BLaER1 (cell line): ENCODE data around the gene NLRC3.

Experiments used
- H3K27ac ChIP-seq: shearing (Covaris generic); formaldehyde crosslinking; 2 replicates; pipeline ENCODE4 v1.8.1; 2022
- H3K27me3 ChIP-seq: shearing (Covaris generic); formaldehyde crosslinking; 2 replicates; pipeline ENCODE4 v1.8.1; 2022
- H3K36me3 ChIP-seq: shearing (Covaris generic); formaldehyde crosslinking; 2 replicates; pipeline ENCODE4 v1.8.1; 2022
- H3K4me1 ChIP-seq: shearing (Covaris generic); formaldehyde crosslinking; 2 replicates; pipeline ENCODE4 v1.8.1; 2022
- H3K4me2 ChIP-seq: shearing (Covaris generic); formaldehyde crosslinking; 2 replicates; pipeline ENCODE4 v1.8.1; 2022
- H3K4me3 ChIP-seq: shearing (Covaris generic); formaldehyde crosslinking; 2 replicates; pipeline ENCODE4 v1.8.1; 2022
- H3K9ac ChIP-seq: shearing (Covaris generic); formaldehyde crosslinking; 2 replicates; pipeline ENCODE4 v1.8.1; 2022
- H3K9me3 ChIP-seq: shearing (Covaris generic); formaldehyde crosslinking; 2 replicates; pipeline ENCODE4 v1.8.1; 2022
- H4K20me1 ChIP-seq: shearing (Covaris generic); formaldehyde crosslinking; 2 replicates; pipeline ENCODE4 v1.8.1; 2022
- Cebpa-rat ChIP-seq: shearing (Covaris generic); IDR thresholded peaks from 2 replicates; pipeline ENCODE4 v1.8.1; 2022

Gene NLRC3

GRCh38 chr16:3573146-3573815, 3.9 kb downstream of the NLRC3 start:
- H3K4me2 ChIP-seq = no peak overlapping the region
- peaks cover 33% of the 10 kb centered on the region for H3K36me3 ChIP-seq
- H3K27ac ChIP-seq = no peak overlapping the region
- no peak for TF ChIP-seq Cebpa-rat
- H4K20me1 ChIP-seq = 0 out of 2 replicates have a peak, but pooled peaks cover 2% of the 10 kb centered on the region
- H3K9ac ChIP-seq = no peak overlapping the region
- H3K4me3 ChIP-seq = no peak overlapping the region
- H3K4me1 ChIP-seq = peaks cover 41% of the 10 kb centered on the region
- peaks cover 22% of the 10 kb centered on the region for H3K9me3 ChIP-seq
- H3K27me3 ChIP-seq = no peaks in the 10 kb centered on the region

- no peak for TF ChIP-seq Cebpa-rat
- peaks cover 14% of the 10 kb centered on the region for H3K4me1 ChIP-seq
- 0 out of 2 replicates have a peak, but pooled peaks cover 4% of the 10 kb centered on the region for H4K20me1 ChIP-seq
- no peaks in the 10 kb centered on the region for H3K27me3 ChIP-seq
- H3K36me3 ChIP-seq = peaks cover 59% of the 10 kb centered on the region
- no peak overlapping the region for H3K4me2 ChIP-seq
- no peak overlapping the region for H3K9ac ChIP-seq
- H3K9me3 ChIP-seq = peaks cover 22% of the 10 kb centered on the region
- H3K27ac ChIP-seq = no peak overlapping the region
- no peak overlapping the region for H3K4me3 ChIP-seq
Observed at GRCh38 chr16:3570420-3571062, 6.7 kb downstream of the NLRC3 start.

GRCh38 chr16:3569851-3570250, 7.4 kb downstream of the NLRC3 start:
- no peaks in the 10 kb centered on the region for H3K27me3 ChIP-seq
- peaks cover 22% of the 10 kb centered on the region for H3K9me3 ChIP-seq
- H3K36me3 ChIP-seq = peaks cover 66% of the 10 kb centered on the region
- no peak overlapping the region for H3K9ac ChIP-seq
- peaks cover 7% of the 10 kb centered on the region; the same call in 1 of the 2 replicates for H3K4me1 ChIP-seq
- H4K20me1 ChIP-seq = 0 out of 2 replicates have a peak, but pooled peaks cover 4% of the 10 kb centered on the region
- no peak for TF ChIP-seq Cebpa-rat
- H3K4me3 ChIP-seq = no peak overlapping the region
- H3K4me2 ChIP-seq = no peak overlapping the region
- no peak overlapping the region for H3K27ac ChIP-seq

GRCh38 chr16:3566990-3567389, 10.2 kb downstream of the NLRC3 start:
- 0 out of 2 replicates have a peak, but pooled peaks cover 16% of the 10 kb centered on the region for H4K20me1 ChIP-seq
- no peak overlapping the region for H3K4me2 ChIP-seq
- TF ChIP-seq Cebpa-rat = no peak
- H3K4me3 ChIP-seq = no peak overlapping the region
- no peak overlapping the region for H3K27ac ChIP-seq
- no peak overlapping the region for H3K9ac ChIP-seq
- no peaks in the 10 kb centered on the region for H3K27me3 ChIP-seq
- H3K36me3 ChIP-seq = peaks cover 81% of the 10 kb centered on the region
- H3K9me3 ChIP-seq = peaks cover 18% of the 10 kb centered on the region
- 0 out of 2 replicates have a peak, but pooled peaks cover under 1% of the 10 kb centered on the region for H3K4me1 ChIP-seq

GRCh38 chr16:3564889-3565141, 12.4 kb downstream of the NLRC3 start:
- Histone ChIP-seq H3K27me3 (no peaks in the 10 kb centered on the region), H3K4me2 (no peak overlapping the region), H3K36me3 (peaks cover 83% of the 10 kb centered on the region), H3K4me1 (0 out of 2 replicates have a peak, but pooled peaks cover 6% of the 10 kb centered on the region), H3K9me3 (peaks cover under 1% of the 10 kb centered on the region; the same call in 1 of the 2 replicates), H3K27ac (no peak overlapping the region), H3K4me3 (no peak overlapping the region), H3K9ac (no peak overlapping the region), H4K20me1 (0 out of 2 replicates have a peak, but pooled peaks cover 16% of the 10 kb centered on the region)
- TF ChIP-seq Cebpa-rat = no peak

- Histone ChIP-seq H3K9ac (no peak overlapping the region), H4K20me1 (0 out of 2 replicates have a peak, but pooled peaks cover 16% of the 10 kb centered on the region), H3K4me2 (no peak overlapping the region), H3K9me3 (no peaks in the 10 kb centered on the region), H3K27me3 (no peaks in the 10 kb centered on the region), H3K4me1 (0 out of 2 replicates have a peak, but pooled peaks cover 6% of the 10 kb centered on the region), H3K27ac (no peak overlapping the region), H3K4me3 (no peak overlapping the region), H3K36me3 (peaks cover 86% of the 10 kb centered on the region)
- no peak for TF ChIP-seq Cebpa-rat
Observed at GRCh38 chr16:3564130-3564888, 12.9 kb downstream of the NLRC3 start.

GRCh38 chr16:3562914-3563480, 14.2 kb downstream of the NLRC3 start:
- no peak for TF ChIP-seq Cebpa-rat
- no peaks in the 10 kb centered on the region for H3K9me3 ChIP-seq
- H3K27ac ChIP-seq = no peak overlapping the region
- no peak overlapping the region for H3K4me2 ChIP-seq
- no peaks in the 10 kb centered on the region for H3K27me3 ChIP-seq
- no peak overlapping the region for H3K4me3 ChIP-seq
- no peak overlapping the region for H3K9ac ChIP-seq
- H3K4me1 ChIP-seq = 0 out of 2 replicates have a peak, but pooled peaks cover 6% of the 10 kb centered on the region
- H4K20me1 ChIP-seq = 0 out of 2 replicates have a peak, but pooled peaks cover 12% of the 10 kb centered on the region
- peaks cover 93% of the 10 kb centered on the region for H3K36me3 ChIP-seq

- no peaks in the 10 kb centered on the region for H3K27me3 ChIP-seq
- no peak for TF ChIP-seq Cebpa-rat
- H3K9ac ChIP-seq = no peak overlapping the region
- 0 out of 2 replicates have a peak, but pooled peaks cover 12% of the 10 kb centered on the region for H4K20me1 ChIP-seq
- H3K4me3 ChIP-seq = no peak overlapping the region
- no peak overlapping the region for H3K27ac ChIP-seq
- H3K4me1 ChIP-seq = 0 out of 2 replicates have a peak, but pooled peaks cover 6% of the 10 kb centered on the region
- no peak overlapping the region for H3K4me2 ChIP-seq
- peaks cover 95% of the 10 kb centered on the region for H3K36me3 ChIP-seq
- 0 out of 2 replicates have a peak, but pooled peaks cover 3% of the 10 kb centered on the region for H3K9me3 ChIP-seq
Observed at GRCh38 chr16:3561626-3562025, 15.6 kb downstream of the NLRC3 start.

GRCh38 chr16:3554351-3554928, 22.8 kb downstream of the NLRC3 start:
- peaks cover 91% of the 10 kb centered on the region for H3K36me3 ChIP-seq
- no peak overlapping the region for H3K4me2 ChIP-seq
- no peaks in the 10 kb centered on the region for H4K20me1 ChIP-seq
- H3K9ac ChIP-seq = no peak overlapping the region
- H3K9me3 ChIP-seq = 0 out of 2 replicates have a peak, but pooled peaks cover 9% of the 10 kb centered on the region
- H3K27me3 ChIP-seq = no peaks in the 10 kb centered on the region
- no peak overlapping the region for H3K27ac ChIP-seq
- no peak overlapping the region for H3K4me3 ChIP-seq
- TF ChIP-seq Cebpa-rat = no peak
- H3K4me1 ChIP-seq = peaks cover 15% of the 10 kb centered on the region
